Activated CD4-positive, alpha-beta T cell treated with anti-CD3 and anti-CD28 coated beads for 48 hours (primary cell): Measurements from ENCODE around the gene RAB11FIP4.
"Not testable (repeated sequence)": the region's sequence is repeated elsewhere in the genome, so short reads cannot be mapped to it uniquely, and the experiment has no call there.

Experiments
- DNase-seq: peaks from one replicate; pipeline ENCODE4 v3.0.0-alpha.2; 2020

RAB11FIP4 gene, protein sequence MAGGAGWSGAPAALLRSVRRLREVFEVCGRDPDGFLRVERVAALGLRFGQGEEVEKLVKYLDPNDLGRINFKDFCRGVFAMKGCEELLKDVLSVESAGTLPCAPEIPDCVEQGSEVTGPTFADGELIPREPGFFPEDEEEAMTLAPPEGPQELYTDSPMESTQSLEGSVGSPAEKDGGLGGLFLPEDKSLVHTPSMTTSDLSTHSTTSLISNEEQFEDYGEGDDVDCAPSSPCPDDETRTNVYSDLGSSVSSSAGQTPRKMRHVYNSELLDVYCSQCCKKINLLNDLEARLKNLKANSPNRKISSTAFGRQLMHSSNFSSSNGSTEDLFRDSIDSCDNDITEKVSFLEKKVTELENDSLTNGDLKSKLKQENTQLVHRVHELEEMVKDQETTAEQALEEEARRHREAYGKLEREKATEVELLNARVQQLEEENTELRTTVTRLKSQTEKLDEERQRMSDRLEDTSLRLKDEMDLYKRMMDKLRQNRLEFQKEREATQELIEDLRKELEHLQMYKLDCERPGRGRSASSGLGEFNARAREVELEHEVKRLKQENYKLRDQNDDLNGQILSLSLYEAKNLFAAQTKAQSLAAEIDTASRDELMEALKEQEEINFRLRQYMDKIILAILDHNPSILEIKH

DNA sequence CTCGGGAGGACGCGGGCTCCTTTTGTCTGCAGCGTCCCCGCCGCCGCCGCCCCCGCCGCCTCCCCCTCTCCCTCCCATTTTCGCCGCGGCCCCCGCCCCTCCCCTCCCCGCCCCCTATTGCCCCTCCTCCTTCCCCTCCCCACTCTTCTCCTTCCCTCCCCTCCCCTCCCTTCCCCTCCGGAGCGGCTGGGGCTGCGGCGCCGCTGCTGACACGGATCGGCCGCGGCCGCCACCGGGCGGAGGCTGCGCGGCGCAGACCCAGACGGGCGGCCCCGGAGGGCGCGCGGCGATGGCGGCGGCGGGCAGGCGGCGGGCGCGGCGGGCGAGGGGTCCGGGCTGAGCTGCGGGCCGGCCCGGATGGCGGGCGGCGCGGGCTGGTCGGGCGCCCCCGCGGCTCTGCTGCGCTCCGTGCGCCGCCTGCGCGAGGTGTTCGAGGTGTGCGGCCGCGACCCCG, at the start of gene RAB11FIP4:
Gene RAB11FIP4, plus strand, starts transcription at position 180 of the 454 bp plus-strand sequence. Its CDS starts 178 bp downstream, at position 358.
- no peak for DNase-seq

GRCh38 chr17:31345191-31345747, 46.2 kb upstream of the RAB11FIP4 start:
- not testable (repeated sequence) for DNase-seq

- DNase-seq = no peak
Observed at GRCh38 chr17:31349454-31349853, 42.0 kb upstream of the RAB11FIP4 start.

DNA sequence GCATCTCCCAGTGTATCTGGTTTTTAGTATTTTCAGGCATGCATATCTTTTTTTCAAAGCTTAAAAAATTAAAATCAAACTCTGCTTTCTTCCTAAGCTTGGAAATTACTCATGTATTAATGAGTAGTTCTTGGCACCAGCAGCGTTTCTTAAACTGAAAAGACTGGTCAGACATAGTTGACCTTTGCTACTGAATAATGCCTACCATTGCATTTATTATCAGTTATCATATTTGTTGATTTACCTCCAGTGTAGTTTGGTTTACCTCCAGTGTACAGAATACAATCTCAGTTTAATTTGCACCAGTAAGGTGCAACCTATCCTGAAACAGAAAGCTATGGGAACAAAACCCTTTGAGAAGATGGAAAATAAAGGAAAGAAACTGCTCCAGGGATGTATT, 35.5 kb upstream of the RAB11FIP4 start:
- DNase-seq = no peak

- no peak for DNase-seq
Observed at GRCh38 chr17:31357091-31357490, 34.4 kb upstream of the RAB11FIP4 start.

DNA sequence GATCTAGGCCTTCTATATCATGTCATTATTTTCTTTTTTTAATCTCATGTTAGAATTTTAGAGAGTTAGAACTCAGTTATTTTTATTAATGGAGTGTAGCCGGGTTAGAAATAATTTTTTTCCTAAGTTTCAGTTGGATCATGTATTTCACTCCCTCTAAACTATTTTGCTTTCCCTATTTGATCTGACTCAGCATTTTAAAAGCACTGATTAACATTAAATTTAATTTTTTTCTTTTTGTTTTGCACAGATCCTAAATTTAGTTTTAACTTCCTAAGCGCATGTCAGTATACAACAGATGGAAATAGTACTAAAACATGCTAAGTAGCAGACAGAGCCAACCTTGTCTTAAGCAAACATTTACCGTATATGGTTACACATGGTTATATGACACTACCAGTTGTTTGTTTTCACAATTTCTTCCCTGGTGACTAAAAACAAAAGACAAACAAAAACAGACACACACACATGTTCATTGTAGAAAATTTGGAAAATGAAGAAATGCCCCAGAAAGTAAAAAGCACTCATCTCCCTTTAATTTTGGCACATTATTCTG, 33.6 kb upstream of the RAB11FIP4 start:
- no peak for DNase-seq

- no peak for DNase-seq
Observed at GRCh38 chr17:31364012-31364411, 27.5 kb upstream of the RAB11FIP4 start.

DNA sequence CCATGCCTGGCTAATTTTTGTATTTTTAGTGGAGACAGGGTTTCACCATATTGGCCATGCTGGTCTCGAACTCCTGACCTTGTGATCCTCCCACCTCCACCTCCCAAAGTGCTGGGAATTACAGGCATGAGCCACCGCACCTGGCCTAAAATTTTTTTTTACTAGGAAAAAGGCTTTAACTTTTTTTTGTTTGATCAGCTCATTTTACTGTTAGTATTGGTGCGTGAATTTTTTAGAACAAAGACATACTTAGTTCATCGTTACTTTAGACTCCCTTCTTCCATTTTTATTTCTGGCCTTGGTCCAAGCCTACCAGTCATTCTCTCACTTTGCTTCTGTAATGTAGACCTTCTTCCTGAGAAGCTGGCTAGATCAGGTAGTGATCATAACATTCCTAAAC, 25.4 kb upstream of the RAB11FIP4 start:
- no peak for DNase-seq

GRCh38 chr17:31369266-31369665, 22.2 kb upstream of the RAB11FIP4 start:
- no peak for DNase-seq

- no peak for DNase-seq
Observed at GRCh38 chr17:31371511-31372097, 19.9 kb upstream of the RAB11FIP4 start.

DNA sequence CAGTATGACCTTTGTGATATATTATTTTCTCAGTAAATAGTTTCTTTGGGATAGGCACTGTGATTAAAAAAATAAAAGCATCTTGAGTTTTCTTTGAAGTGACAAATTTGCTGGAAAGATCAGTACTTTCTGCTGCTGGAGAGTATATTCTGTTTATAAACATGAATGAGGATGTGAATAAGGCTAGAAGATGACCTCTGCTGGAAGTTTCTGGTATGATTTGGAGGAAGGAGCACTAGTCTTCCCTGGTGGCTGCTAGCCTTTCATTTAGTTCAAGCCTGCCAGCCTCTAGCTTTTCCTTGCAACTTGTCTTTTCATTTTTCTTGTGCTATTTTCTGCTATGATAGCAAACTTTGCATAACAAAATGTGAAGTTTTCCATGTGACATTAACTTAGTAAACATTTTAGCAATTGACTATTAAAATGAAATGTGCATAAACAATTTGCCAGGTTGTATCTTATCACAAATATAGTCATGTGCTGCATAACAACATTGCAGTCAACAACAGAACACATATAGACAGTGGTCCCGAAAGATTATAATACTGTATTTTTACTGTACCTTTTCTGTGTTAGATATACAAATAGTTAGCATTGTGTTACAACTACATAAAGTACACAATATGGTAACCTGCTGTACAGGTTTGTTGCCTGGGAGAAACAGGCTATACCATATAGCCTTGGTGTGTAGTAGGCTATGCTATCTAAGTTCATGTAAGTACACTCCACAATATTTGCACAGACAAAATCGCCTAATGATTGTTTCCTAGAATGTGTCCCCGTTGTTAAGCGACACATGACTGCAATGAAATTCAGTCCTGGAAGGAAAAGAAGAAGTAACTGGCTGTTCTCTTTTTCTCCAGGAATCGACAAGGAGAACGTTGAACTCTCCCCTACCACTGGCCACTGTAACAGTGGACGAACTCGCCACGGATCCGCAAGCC, 18.1 kb upstream of the RAB11FIP4 start:
- no peak for DNase-seq

- no peak for DNase-seq
Observed at GRCh38 chr17:31374094-31374447, 17.4 kb upstream of the RAB11FIP4 start.

- DNase-seq = no peak
Observed at GRCh38 chr17:31374503-31374902, 17.0 kb upstream of the RAB11FIP4 start.

- no peak for DNase-seq
Observed at GRCh38 chr17:31378638-31379037, 12.8 kb upstream of the RAB11FIP4 start.

DNA sequence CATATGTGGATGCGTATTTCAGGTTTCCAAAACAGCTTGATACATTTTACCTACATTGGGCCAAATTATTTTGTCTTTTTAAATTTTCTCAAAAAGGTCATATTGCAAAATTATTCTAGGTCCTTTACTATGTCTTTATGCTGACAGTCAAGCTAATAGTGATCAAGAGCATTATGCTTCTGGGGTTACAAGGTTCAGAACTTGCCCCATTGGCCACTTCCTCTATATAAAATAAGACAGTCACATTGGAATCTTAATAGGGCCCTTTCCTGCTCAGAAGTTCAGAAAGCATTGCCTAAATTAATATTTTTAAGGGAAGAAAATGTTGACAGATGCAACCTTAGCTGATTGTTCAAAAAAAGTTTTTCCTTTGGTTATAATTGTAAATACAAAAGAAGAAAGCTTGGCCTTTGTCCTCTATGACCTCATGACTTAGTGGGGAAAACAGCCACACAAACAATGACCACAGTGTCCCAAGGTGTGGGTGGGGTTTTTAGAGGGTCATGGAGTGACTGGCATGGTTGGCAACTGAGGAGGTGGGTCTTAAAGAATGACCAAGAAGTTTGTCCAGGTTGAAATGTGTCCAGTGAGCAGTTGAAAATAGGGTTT, 11.8 kb upstream of the RAB11FIP4 start:
- DNase-seq = no peak

- no peak for DNase-seq
Observed at GRCh38 chr17:31381165-31381668, 10.3 kb upstream of the RAB11FIP4 start.

- not testable (repeated sequence) for DNase-seq
Observed at GRCh38 chr17:31382668-31383275, 8.7 kb upstream of the RAB11FIP4 start.

- DNase-seq = not testable (repeated sequence)
Observed at GRCh38 chr17:31383488-31383887, 8.0 kb upstream of the RAB11FIP4 start.

GRCh38 chr17:31385428-31386285, 5.8 kb upstream of the RAB11FIP4 start:
- DNase-seq = no peak

GRCh38 chr17:31386542-31387075, 4.9 kb upstream of the RAB11FIP4 start:
- DNase-seq = no peak
